ENCODE measurements around the gene MBD2. TPM values are rescaled to one million over a fixed set of nuclear protein-coding genes. Genes with fewer than 3 reads are reported as not detected.

MBD2 gene
- total RNA-seq, 1 experiment from 2014 or later, result 53.3 TPM

DNA sequence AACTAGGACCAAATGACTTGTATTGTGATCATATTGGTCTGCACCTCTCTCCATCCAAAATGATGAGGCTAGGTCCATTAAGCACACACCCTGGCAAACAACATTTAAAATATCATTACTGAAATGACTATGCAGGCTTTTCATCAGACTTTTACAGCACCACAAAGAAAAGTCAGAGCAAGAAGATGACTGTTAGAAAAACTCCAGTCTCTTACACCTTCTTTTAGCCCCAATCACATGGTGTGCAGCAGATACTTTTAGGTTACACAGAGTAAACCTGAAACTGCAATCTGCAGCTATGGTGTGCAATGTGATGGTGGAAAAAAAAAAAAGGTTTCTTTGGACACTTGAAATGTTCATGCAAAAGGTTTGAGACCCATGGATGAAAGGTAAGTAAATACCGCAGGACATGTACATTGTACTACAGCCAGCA lies 39.5 kb upstream of the MBD2 start:
- POLR2A ChIA-PET, result interaction anchor here (0.6 kb wide), 1 partner anchor 1815 kb away, joined by 4 read pairs; no protein-coding TSS in a partner anchor
- intact Hi-C loops (cut with micrococcal nuclease; ENCODE audit: unreplicated experiment) (no loop called here), in situ Hi-C loops (cut with HindIII; ENCODE audit: low pct_unique_long_range_greater_than_20kb, low sequenced_read_pairs) (no loop called here)
- no peaks in the 10 kb centered on the region for H3K4me1 ChIP-seq (ENCODE audit: control insufficient read depth, insufficient read depth, low read length)
- H3K27ac ChIP-seq (ENCODE audit: low read length), result no peak overlapping the region
- CTCF ChIA-PET, result no interaction called here
- no peaks in the 10 kb centered on the region for H3K9me3 ChIP-seq (ENCODE audit: control insufficient read depth, insufficient read depth, low read depth, low read length)
- H3K27me3 ChIP-seq (ENCODE audit: control insufficient read depth, insufficient read depth, low read length), result no peaks in the 10 kb centered on the region
- DNase-seq (ENCODE audit: low read depth, low spot score) (no peak), ATAC-seq (no peak)
- no TSS peak for BruUV-seq (replicated peaks)
- no peaks in the 10 kb centered on the region for H3K36me3 ChIP-seq (ENCODE audit: control insufficient read depth, insufficient read depth, low read length)
- no peak overlapping the region for H3K4me3 ChIP-seq (ENCODE audit: low read depth in 2 of 2, low read length in 2 of 2)
- TF ChIP-seq, protein P1, sequence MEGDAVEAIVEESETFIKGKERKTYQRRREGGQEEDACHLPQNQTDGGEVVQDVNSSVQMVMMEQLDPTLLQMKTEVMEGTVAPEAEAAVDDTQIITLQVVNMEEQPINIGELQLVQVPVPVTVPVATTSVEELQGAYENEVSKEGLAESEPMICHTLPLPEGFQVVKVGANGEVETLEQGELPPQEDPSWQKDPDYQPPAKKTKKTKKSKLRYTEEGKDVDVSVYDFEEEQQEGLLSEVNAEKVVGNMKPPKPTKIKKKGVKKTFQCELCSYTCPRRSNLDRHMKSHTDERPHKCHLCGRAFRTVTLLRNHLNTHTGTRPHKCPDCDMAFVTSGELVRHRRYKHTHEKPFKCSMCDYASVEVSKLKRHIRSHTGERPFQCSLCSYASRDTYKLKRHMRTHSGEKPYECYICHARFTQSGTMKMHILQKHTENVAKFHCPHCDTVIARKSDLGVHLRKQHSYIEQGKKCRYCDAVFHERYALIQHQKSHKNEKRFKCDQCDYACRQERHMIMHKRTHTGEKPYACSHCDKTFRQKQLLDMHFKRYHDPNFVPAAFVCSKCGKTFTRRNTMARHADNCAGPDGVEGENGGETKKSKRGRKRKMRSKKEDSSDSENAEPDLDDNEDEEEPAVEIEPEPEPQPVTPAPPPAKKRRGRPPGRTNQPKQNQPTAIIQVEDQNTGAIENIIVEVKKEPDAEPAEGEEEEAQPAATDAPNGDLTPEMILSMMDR (IDR thresholded peaks at IDR 0.05), result no peak

GRCh38 chr18:54261894-54262293 lies 37.4 kb upstream of the MBD2 start:
- intact Hi-C loops (cut with micrococcal nuclease; ENCODE audit: unreplicated experiment) (no loop called here), in situ Hi-C loops (cut with HindIII; ENCODE audit: low pct_unique_long_range_greater_than_20kb, low sequenced_read_pairs) (no loop called here)
- DNase-seq (ENCODE audit: low read depth, low spot score) (no peak), ATAC-seq (no peak)
- no peaks in the 10 kb centered on the region for H3K36me3 ChIP-seq (ENCODE audit: control insufficient read depth, insufficient read depth, low read length)
- no TSS peak for BruUV-seq (replicated peaks)
- no peak overlapping the region for H3K27ac ChIP-seq (ENCODE audit: low read length)
- no peaks in the 10 kb centered on the region for H3K4me1 ChIP-seq (ENCODE audit: control insufficient read depth, insufficient read depth, low read length)
- H3K27me3 ChIP-seq (ENCODE audit: control insufficient read depth, insufficient read depth, low read length), result no peaks in the 10 kb centered on the region
- no peak for TF ChIP-seq TCF7L2 (IDR thresholded peaks at IDR 0.05; ENCODE audit: low read depth, low read length)
- TF ChIP-seq, protein P1 (IDR thresholded peaks at IDR 0.05), result no peak
- no peak for TF ChIP-seq POLR2AphosphoS5 (IDR thresholded peaks at IDR 0.05; ENCODE audit: low read depth, low read length)
- TF ChIP-seq, protein P2, sequence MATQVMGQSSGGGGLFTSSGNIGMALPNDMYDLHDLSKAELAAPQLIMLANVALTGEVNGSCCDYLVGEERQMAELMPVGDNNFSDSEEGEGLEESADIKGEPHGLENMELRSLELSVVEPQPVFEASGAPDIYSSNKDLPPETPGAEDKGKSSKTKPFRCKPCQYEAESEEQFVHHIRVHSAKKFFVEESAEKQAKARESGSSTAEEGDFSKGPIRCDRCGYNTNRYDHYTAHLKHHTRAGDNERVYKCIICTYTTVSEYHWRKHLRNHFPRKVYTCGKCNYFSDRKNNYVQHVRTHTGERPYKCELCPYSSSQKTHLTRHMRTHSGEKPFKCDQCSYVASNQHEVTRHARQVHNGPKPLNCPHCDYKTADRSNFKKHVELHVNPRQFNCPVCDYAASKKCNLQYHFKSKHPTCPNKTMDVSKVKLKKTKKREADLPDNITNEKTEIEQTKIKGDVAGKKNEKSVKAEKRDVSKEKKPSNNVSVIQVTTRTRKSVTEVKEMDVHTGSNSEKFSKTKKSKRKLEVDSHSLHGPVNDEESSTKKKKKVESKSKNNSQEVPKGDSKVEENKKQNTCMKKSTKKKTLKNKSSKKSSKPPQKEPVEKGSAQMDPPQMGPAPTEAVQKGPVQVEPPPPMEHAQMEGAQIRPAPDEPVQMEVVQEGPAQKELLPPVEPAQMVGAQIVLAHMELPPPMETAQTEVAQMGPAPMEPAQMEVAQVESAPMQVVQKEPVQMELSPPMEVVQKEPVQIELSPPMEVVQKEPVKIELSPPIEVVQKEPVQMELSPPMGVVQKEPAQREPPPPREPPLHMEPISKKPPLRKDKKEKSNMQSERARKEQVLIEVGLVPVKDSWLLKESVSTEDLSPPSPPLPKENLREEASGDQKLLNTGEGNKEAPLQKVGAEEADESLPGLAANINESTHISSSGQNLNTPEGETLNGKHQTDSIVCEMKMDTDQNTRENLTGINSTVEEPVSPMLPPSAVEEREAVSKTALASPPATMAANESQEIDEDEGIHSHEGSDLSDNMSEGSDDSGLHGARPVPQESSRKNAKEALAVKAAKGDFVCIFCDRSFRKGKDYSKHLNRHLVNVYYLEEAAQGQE (IDR thresholded peaks at IDR 0.05; ENCODE audit: insufficient read depth in 1 of 2, low read depth in 2 of 2, low read length in 1 of 2), result no peak
- TF ChIP-seq SIN3A (IDR thresholded peaks at IDR 0.05; ENCODE audit: borderline replicate concordance, insufficient read depth, low read depth, low read length), result no peak
- no peak overlapping the region for H3K4me3 ChIP-seq (ENCODE audit: low read depth in 2 of 2, low read length in 2 of 2)
- ChIA-PET CTCF (no interaction called here), POLR2A (no interaction called here)
- no peaks in the 10 kb centered on the region for H3K9me3 ChIP-seq (ENCODE audit: control insufficient read depth, insufficient read depth, low read depth, low read length)
